CMK (cell line): ENCODE results near the gene SMIM35.

Source experiments
- DNase-seq: peaks from one replicate; pipeline ENCODE4 v3.0.0-alpha.2; 2010; ENCODE audit warnings: low read depth

Gene SMIM35

GRCh38 chr11:118109231-118109630 is 22.5 kb upstream of the SMIM35 start:
- no peak for DNase-seq

GRCh38 chr11:118108513-118108912 is 21.8 kb upstream of the SMIM35 start:
- no peak for DNase-seq

GRCh38 chr11:118106789-118107335 is 20.1 kb upstream of the SMIM35 start:
- no peak for DNase-seq

- DNase-seq = no peak
Observed at GRCh38 chr11:118105657-118106305, 19.0 kb upstream of the SMIM35 start.

- no peak for DNase-seq
Observed at GRCh38 chr11:118104491-118104890, 17.7 kb upstream of the SMIM35 start.

GRCh38 chr11:118102721-118103261 is 16.0 kb upstream of the SMIM35 start:
- peak; percentile 73 for DNase-seq

GRCh38 chr11:118100691-118101232 is 14.0 kb upstream of the SMIM35 start:
- DNase-seq = no peak

- no peak for DNase-seq
Observed at GRCh38 chr11:118099838-118100556, 13.2 kb upstream of the SMIM35 start.

GRCh38 chr11:118098996-118099837 is 12.5 kb upstream of the SMIM35 start:
- DNase-seq = no peak

- DNase-seq = no peak
Observed at GRCh38 chr11:118095967-118096367, 9.2 kb upstream of the SMIM35 start.

- DNase-seq = no peak
Observed at GRCh38 chr11:118095493-118095892, 8.7 kb upstream of the SMIM35 start.

- DNase-seq = no peak
Observed at GRCh38 chr11:118092907-118093571, 6.3 kb upstream of the SMIM35 start.

GRCh38 chr11:118091690-118092089 is 4.9 kb upstream of the SMIM35 start:
- no peak for DNase-seq

- no peak for DNase-seq
Observed at GRCh38 chr11:118090545-118091162, 3.9 kb upstream of the SMIM35 start.

GRCh38 chr11:118088531-118088930 is 1.8 kb upstream of the SMIM35 start:
- DNase-seq = peak; percentile 41

GRCh38 chr11:118087931-118088330 is 1.2 kb upstream of the SMIM35 start:
- no peak for DNase-seq

GRCh38 chr11:118084656-118085055 is 2.1 kb downstream of the SMIM35 start:
- no peak for DNase-seq

GRCh38 chr11:118084247-118084646 is 2.5 kb downstream of the SMIM35 start:
- DNase-seq = no peak

GRCh38 chr11:118082880-118083552 is 3.7 kb downstream of the SMIM35 start:
- DNase-seq = no peak

- DNase-seq = no peak
Observed at GRCh38 chr11:118081241-118081958, 5.4 kb downstream of the SMIM35 start.
